Naive B cell (primary cell): ENCODE measurements around the gene OR2T34. TPM values are rescaled to one million over a fixed set of nuclear protein-coding genes. Genes with fewer than 3 reads are reported as not detected.
"Not testable (repeated sequence)": the region's sequence is repeated elsewhere in the genome, so short reads cannot be mapped to it uniquely, and the experiment has no call there.

Experiments used
- ATAC-seq, 2 donors: fragments of 150-1000 bp; cut with Tn5 transposase; 2 replicates each; pipeline ENCODE4 v1.10.0; 2021; ENCODE audit warnings: low read depth in 2 of 2, mild to moderate bottlenecking in 2 of 2, moderate library complexity in 2 of 2
- DNase-seq: peaks from one replicate; pipeline ENCODE4 v3.0.0; 2022
- H3K27ac Mint-ChIP-seq, 6 donors: one replicate each; pipeline ENCODE4 v1.8.0; 2020 to 2022; ENCODE audit warnings: mild to moderate bottlenecking in 6 of 6, mixed read lengths in 6 of 6, moderate library complexity in 5 of 6, inconsistent platforms in 2 of 6
- H3K27me3 Mint-ChIP-seq, 3 donors: one replicate each; pipeline ENCODE4 v1.8.0; 2021 to 2022; ENCODE audit warnings: mixed read lengths in 3 of 3, mild to moderate bottlenecking in 1 of 3
- H3K36me3 Mint-ChIP-seq, 2 donors: one replicate each; pipeline ENCODE4 v1.8.0; 2020 to 2022; ENCODE audit warnings: mixed read lengths in 2 of 2, inconsistent platforms in 1 of 2, mild to moderate bottlenecking in 1 of 2
- H3K4me1 Mint-ChIP-seq, 3 donors: one replicate each; pipeline ENCODE4 v1.8.0; 2020 to 2022; ENCODE audit warnings: mixed read lengths in 3 of 3, inconsistent platforms in 1 of 3, mild to moderate bottlenecking in 1 of 3, moderate library complexity in 1 of 3
- H3K4me3 Mint-ChIP-seq, 8 donors: one replicate each; pipeline ENCODE4 v1.8.0; 2020 to 2022; ENCODE audit warnings: mild to moderate bottlenecking in 8 of 8, mixed read lengths in 8 of 8, moderate library complexity in 8 of 8, inconsistent platforms in 2 of 8
- H3K9me3 Mint-ChIP-seq, 7 donors: one replicate each; pipeline ENCODE4 v1.8.0; 2020 to 2022; ENCODE audit warnings: mixed read lengths in 7 of 7, mild to moderate bottlenecking in 5 of 7, inconsistent platforms in 2 of 7, moderate library complexity in 1 of 7
- polyA plus RNA-seq, 6 donors: library from polyadenylated mRNA; unstranded; fragments of 300-500 nt; fragmentation: Illumina TruSeq; gene quantifications; one replicate each; pipeline ENCODE4 v1.2.3, GENCODE V29; 2021; ENCODE audit warnings: low read depth in 6 of 6

OR2T34 gene
- polyA plus RNA-seq, 6 donors from 2014 or later, result 0.49 TPM; not detected in 5

GRCh38 chr1:248589334-248589733, 14.8 kb upstream of the OR2T34 start:
- Mint-ChIP-seq H3K4me3 (no peak overlapping the region), H3K36me3 (peaks cover 0 to 16% of the 10 kb centered on the region in 2 donors), H3K4me1 (peaks cover 0 to 6% (median 2%) of the 10 kb centered on the region in 3 donors), H3K9me3 (no peaks in the 10 kb centered on the region), H3K27me3 (peaks cover 0 to 31% (median 18%) of the 10 kb centered on the region in 3 donors), H3K27ac (peak overlapping the region in 1 of 6 donors; percentile 47)
- DNase-seq (no peak), ATAC-seq (no peak)

- Mint-ChIP-seq H3K4me1 (peaks cover 0 to 6% (median 2%) of the 10 kb centered on the region in 3 donors), H3K27ac (no peak overlapping the region), H3K27me3 (peaks cover 0 to 19% (median 8%) of the 10 kb centered on the region in 3 donors), H3K4me3 (no peak overlapping the region), H3K36me3 (peaks cover 0 to 8% of the 10 kb centered on the region in 2 donors), H3K9me3 (no peaks in the 10 kb centered on the region)
- ATAC-seq (no peak), DNase-seq (no peak)
Observed at GRCh38 chr1:248585266-248585665, 10.7 kb upstream of the OR2T34 start.

DNA sequence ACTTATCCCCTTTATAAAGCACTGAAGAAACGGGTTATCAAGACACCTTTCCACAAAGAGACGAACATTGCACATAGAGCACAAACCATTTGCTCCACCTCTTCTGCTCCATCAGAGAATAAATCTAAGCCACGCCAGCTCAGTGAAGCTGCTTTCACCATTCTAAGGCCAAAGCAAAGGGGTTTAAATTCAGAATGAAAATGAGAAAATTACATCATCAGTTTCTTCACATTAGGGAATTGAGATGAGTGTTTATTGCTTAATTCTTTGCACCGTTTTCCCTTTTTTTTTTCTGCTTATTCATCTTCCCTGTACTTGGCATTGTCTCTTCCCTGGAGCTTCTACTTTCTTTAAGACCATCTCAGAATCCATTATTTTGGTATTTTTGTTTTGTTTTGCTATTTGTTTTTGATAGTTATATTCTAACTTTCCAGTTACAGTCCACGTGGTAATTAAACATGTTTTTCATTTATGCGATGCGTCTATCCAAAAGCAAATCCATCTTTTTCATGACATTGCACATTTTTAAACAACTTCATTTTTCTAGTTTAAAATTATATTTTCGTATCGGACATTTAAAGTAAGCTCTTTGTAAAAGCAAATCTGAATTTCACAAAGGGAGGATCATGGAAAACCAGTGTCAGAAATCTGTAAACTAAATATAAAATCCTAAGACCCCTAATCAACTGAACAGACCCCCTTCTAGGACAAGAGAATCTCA, 1.9 kb upstream of the OR2T34 start:
- no peaks in the 10 kb centered on the region for H3K4me1 Mint-ChIP-seq
- H3K27ac Mint-ChIP-seq, result no peak overlapping the region
- ATAC-seq, result no peak
- peaks cover 0 to 5% (median 3%) of the 10 kb centered on the region in 7 donors for H3K9me3 Mint-ChIP-seq
- no peak for DNase-seq
- peaks cover 0 to 7% (median 7%) of the 10 kb centered on the region in 3 donors for H3K27me3 Mint-ChIP-seq
- H3K36me3 Mint-ChIP-seq, result no peaks in the 10 kb centered on the region
- no peak overlapping the region for H3K4me3 Mint-ChIP-seq

DNA sequence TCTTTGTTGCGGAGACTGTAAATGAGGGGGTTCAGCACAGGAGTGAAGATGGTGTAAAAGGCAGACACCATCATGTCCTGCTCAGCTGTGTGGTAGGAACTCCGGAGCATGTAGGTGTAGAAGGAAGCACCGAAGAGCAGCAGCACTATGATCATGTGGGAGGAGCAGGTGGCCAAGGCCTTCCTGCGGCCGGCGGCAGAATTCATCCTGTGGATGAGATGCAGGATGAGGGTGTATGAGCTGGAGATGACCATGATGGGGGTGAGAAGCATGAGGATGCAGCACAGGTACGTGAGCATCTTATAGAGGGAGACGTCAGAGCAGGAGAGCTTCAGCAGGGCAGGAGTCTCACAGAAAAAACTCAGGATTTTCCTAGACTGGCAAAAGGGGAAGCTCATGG, 701 bp downstream of the OR2T34 start:
- ATAC-seq, H3K9me3 Mint-ChIP-seq: not testable (repeated sequence)

GRCh38 chr1:248572049-248572448, 2.5 kb downstream of the OR2T34 start:
- not testable (repeated sequence) for H3K27me3 Mint-ChIP-seq, H3K4me3 Mint-ChIP-seq, H3K27ac Mint-ChIP-seq, H3K4me1 Mint-ChIP-seq, H3K9me3 Mint-ChIP-seq, DNase-seq, H3K36me3 Mint-ChIP-seq
- ATAC-seq, result peak in 1 of 2 donors; percentile 49

More for the DNA sequence above, 701 bp downstream of the OR2T34 start:
- DNase-seq, H3K4me3 Mint-ChIP-seq, H3K4me1 Mint-ChIP-seq, H3K27me3 Mint-ChIP-seq, H3K36me3 Mint-ChIP-seq: not testable (repeated sequence)
- H3K27ac Mint-ChIP-seq, result peak overlapping the region in 1 of 6 donors; percentile 59

- H3K9me3 Mint-ChIP-seq, H3K4me1 Mint-ChIP-seq, H3K4me3 Mint-ChIP-seq, H3K27ac Mint-ChIP-seq, ATAC-seq, H3K27me3 Mint-ChIP-seq, DNase-seq, H3K36me3 Mint-ChIP-seq: not testable (repeated sequence)
Observed at GRCh38 chr1:248570811-248571210, 3.7 kb downstream of the OR2T34 start.

GRCh38 chr1:248569049-248569448, 5.5 kb downstream of the OR2T34 start:
- not testable (repeated sequence) for H3K4me1 Mint-ChIP-seq, H3K9me3 Mint-ChIP-seq, DNase-seq, ATAC-seq, H3K36me3 Mint-ChIP-seq, H3K27ac Mint-ChIP-seq, H3K4me3 Mint-ChIP-seq, H3K27me3 Mint-ChIP-seq

- H3K27me3 Mint-ChIP-seq, H3K36me3 Mint-ChIP-seq, H3K9me3 Mint-ChIP-seq, ATAC-seq, DNase-seq, H3K4me1 Mint-ChIP-seq: not testable (repeated sequence)
- H3K27ac Mint-ChIP-seq, result peak overlapping the region in 3 of 6 donors; percentile 1 to 11 (median 6)
- H3K4me3 Mint-ChIP-seq, result peak overlapping the region in 5 of 8 donors; percentile 14 to 72 (median 41)
Observed at GRCh38 chr1:248565530-248566373, 8.8 kb downstream of the OR2T34 start.

DNA sequence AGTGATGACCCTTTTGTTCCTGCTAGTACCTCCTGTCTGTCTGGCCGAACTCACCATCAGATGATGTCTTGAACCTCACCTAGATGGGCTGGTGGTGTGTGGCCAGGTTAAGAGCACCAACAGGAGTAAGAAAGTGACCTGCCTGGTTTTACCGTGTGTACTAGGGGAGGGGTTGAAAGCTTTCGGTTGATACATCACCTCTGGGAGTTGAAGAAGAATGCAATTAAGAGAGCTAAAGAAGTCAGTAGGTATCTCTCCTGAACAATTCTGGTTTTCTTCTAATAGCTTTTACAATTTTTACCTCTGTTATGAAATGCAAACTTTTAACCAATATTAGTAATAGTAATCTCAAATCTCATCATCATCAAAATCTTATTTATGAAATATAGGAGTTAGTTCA, 11.9 kb downstream of the OR2T34 start, which contains the start of gene OR2T29:
TSS of gene OR2T29 (minus strand) at position 101 of the 400 bp plus-strand sequence. CDS start 3,281 bp downstream, outside the sequence.
- DNase-seq, result not testable (repeated sequence)

GRCh38 chr1:248551027-248551426, 23.5 kb downstream of the OR2T34 start:
- not testable (repeated sequence) for H3K4me1 Mint-ChIP-seq, H3K36me3 Mint-ChIP-seq, ATAC-seq, DNase-seq, H3K27me3 Mint-ChIP-seq, H3K4me3 Mint-ChIP-seq, H3K27ac Mint-ChIP-seq, H3K9me3 Mint-ChIP-seq

More for the DNA sequence above, 11.9 kb downstream of the OR2T34 start, which contains the start of gene OR2T29:
- H3K9me3 Mint-ChIP-seq, H3K27ac Mint-ChIP-seq, H3K27me3 Mint-ChIP-seq, H3K4me1 Mint-ChIP-seq, H3K4me3 Mint-ChIP-seq, ATAC-seq, H3K36me3 Mint-ChIP-seq: not testable (repeated sequence)

- H3K36me3 Mint-ChIP-seq, H3K27ac Mint-ChIP-seq, H3K9me3 Mint-ChIP-seq, H3K27me3 Mint-ChIP-seq, H3K4me3 Mint-ChIP-seq, DNase-seq, H3K4me1 Mint-ChIP-seq, ATAC-seq: not testable (repeated sequence)
Observed at GRCh38 chr1:248547383-248547782, 27.2 kb downstream of the OR2T34 start.

DNA sequence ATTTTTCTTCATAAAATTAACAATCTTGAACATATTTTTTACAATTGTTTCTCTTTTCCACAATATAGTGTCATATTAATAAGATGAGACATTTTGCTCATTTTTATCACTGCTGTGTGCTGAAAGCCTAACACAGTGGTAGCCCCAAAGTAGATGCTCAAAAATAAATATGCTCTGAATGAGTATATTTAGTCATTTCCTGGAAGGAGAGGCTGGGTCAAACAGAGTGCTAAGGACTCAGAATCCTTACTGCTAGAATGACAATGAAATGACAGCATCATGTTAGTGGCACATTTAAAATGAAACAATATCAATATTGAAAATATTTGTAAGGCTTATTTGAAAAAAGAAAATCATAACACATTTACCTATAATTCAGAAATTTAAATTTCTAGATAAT, 37.1 kb downstream of the OR2T34 start:
- not testable (repeated sequence) for H3K27ac Mint-ChIP-seq, H3K4me3 Mint-ChIP-seq, DNase-seq, ATAC-seq, H3K36me3 Mint-ChIP-seq, H3K9me3 Mint-ChIP-seq, H3K4me1 Mint-ChIP-seq, H3K27me3 Mint-ChIP-seq
